ENCODE measurements around the gene RTTN. TPM values are rescaled to one million over a fixed set of nuclear protein-coding genes. Genes with fewer than 3 reads are reported as not detected.

RTTN gene
- total and polyA plus RNA-seq, 9 of the 15 experiments (the other 6 are each of a cell fraction or from before 2014, with no cell fraction given), result 3.1 to 18.3 (median 10.6) TPM

GRCh38 chr18:70074116-70074515 is 131.4 kb downstream of the RTTN start:
- no peak overlapping the region for H3K9ac ChIP-seq (ENCODE audit: insufficient read depth in 1 of 2, low read depth in 2 of 2, low read length in 2 of 2)
- no peaks in the 10 kb centered on the region for H3K79me2 ChIP-seq (ENCODE audit: control insufficient read depth, insufficient read depth, low read length)
- H3K9me1 ChIP-seq (ENCODE audit: control insufficient read depth, insufficient read depth, low read length), result no peaks in the 10 kb centered on the region
- ChIA-PET POLR2A (no interaction called here), CTCF (ENCODE audit: low intra/inter-chr PET ratio) (no interaction called here)
- H3K9me3 ChIP-seq (replicated peaks; ENCODE audit: control insufficient read depth, insufficient read depth, low read depth, low read length), result no peaks in the 10 kb centered on the region
- H3K4me1 ChIP-seq (replicated peaks in 1 of 2; ENCODE audit: control insufficient read depth in 2 of 2, insufficient read depth in 2 of 2, low read length in 2 of 2), result no peaks in the 10 kb centered on the region
- BruUV-seq (replicated peaks), result no TSS peak
- 0 out of 3 replicates have a peak, but pooled peaks cover 2% of the 10 kb centered on the region for H3K36me3 ChIP-seq (ENCODE audit: control insufficient read depth, insufficient read depth, low read length)
- H3K4me2 ChIP-seq (ENCODE audit: insufficient read depth, low read length), result no peak overlapping the region
- H3K27ac ChIP-seq (ENCODE audit: extremely low read depth, low read depth, low read length), result no peak overlapping the region
- DNase-seq (ENCODE audit: extremely low read depth in 1 of 4, low spot score in 3 of 4) (no peak), FAIRE-seq (no peak), ATAC-seq (no peak)
- WGBS (ENCODE audit: insufficient coverage, low coverage, missing lambda C conversion rate), result 33% methylated on average over 1 of the region's 1 CpG
- H2AFZ ChIP-seq (ENCODE audit: low read depth, low read length), result no peak overlapping the region
- H4K20me1 ChIP-seq (replicated peaks; ENCODE audit: control insufficient read depth, insufficient read depth, low read length), result no peaks in the 10 kb centered on the region
- intact Hi-C loops (cut with micrococcal nuclease) (loop anchor here (5.0 to 10.0 kb wide), 2 partner anchors 129 to 227 kb away; partner anchors contain the start of gene CD226), in situ Hi-C loops (cut with MboI) (no loop called here)
- TF ChIP-seq ZNF232 (CRISPR knock-in tag; IDR thresholded peaks at IDR 0.05), result no peak
- no peak for TF ChIP-seq PRPF4 (IDR thresholded peaks at IDR 0.05; ENCODE audit: insufficient read depth, low read depth, low read length, poor library complexity, severe bottlenecking)
- no peak for TF ChIP-seq MAFK (IDR thresholded peaks at IDR 0.05; ENCODE audit: low read length)
- TF ChIP-seq SIN3A (IDR thresholded peaks at IDR 0.05; ENCODE audit: borderline replicate concordance in 2 of 2, control insufficient read depth in 1 of 2, low read depth in 2 of 2, low read length in 2 of 2), result no peak
- TF ChIP-seq ZBTB34 (CRISPR knock-in tag; IDR thresholded peaks at IDR 0.05), result no peak
- no peak for TF ChIP-seq PTBP1 (IDR thresholded peaks at IDR 0.05; ENCODE audit: low read depth, low read length)
- TF ChIP-seq ZKSCAN1 (IDR thresholded peaks at IDR 0.05; ENCODE audit: low read depth, low read length), result no peak
- TF ChIP-seq MECOM (CRISPR knock-in tag; IDR thresholded peaks at IDR 0.05), result no peak
- TF ChIP-seq ZNF3 (CRISPR knock-in tag; IDR thresholded peaks at IDR 0.05), result no peak
- TF ChIP-seq TARDBP (IDR thresholded peaks at IDR 0.05), result no peak
- no peak for TF ChIP-seq BHLHE40 (IDR thresholded peaks at IDR 0.05; ENCODE audit: low read length)
- H3K4me3 ChIP-seq, result no peak overlapping the region
- no peaks in the 10 kb centered on the region for H3K27me3 ChIP-seq (ENCODE audit: control insufficient read depth in 2 of 2, insufficient read depth in 2 of 2, low read length in 2 of 2)
